ENCODE measurements around the gene FAAH2.

DNA sequence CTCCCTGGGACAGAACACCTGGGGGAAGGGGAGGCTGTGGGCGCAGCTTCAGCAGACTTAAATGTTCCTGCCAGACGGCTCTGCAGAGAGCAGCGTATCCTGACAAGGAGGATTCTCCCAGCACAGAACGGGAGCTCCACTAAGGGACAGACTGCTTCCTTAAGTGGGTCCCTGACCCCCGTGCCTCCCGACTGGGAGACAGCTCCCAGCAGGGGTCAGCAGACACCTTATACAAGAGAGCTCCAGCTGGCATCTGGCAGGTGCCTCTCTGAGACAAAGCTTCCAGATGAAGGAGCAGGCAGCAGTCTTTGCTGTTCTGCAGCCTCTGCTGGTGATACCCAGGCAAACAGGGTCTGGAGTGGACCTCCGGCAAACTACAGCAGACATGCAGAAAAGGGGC lies 44.5 kb upstream of the FAAH2 start:
- TF ChIP-seq, protein P1, sequence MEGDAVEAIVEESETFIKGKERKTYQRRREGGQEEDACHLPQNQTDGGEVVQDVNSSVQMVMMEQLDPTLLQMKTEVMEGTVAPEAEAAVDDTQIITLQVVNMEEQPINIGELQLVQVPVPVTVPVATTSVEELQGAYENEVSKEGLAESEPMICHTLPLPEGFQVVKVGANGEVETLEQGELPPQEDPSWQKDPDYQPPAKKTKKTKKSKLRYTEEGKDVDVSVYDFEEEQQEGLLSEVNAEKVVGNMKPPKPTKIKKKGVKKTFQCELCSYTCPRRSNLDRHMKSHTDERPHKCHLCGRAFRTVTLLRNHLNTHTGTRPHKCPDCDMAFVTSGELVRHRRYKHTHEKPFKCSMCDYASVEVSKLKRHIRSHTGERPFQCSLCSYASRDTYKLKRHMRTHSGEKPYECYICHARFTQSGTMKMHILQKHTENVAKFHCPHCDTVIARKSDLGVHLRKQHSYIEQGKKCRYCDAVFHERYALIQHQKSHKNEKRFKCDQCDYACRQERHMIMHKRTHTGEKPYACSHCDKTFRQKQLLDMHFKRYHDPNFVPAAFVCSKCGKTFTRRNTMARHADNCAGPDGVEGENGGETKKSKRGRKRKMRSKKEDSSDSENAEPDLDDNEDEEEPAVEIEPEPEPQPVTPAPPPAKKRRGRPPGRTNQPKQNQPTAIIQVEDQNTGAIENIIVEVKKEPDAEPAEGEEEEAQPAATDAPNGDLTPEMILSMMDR (IDR thresholded peaks at IDR 0.05): no peak
- TF ChIP-seq ZFX (IDR thresholded peaks at IDR 0.05; ENCODE audit: borderline replicate concordance): no peak
